Fibroblast of pulmonary artery (primary cell): ENCODE data around the gene ROBO1.

ENCODE experiments used
- DNase-seq: peaks from one replicate; pipeline ENCODE4 v3.0.0-alpha.2; 2010; ENCODE audit warnings: low read depth
- H3K4me3 ChIP-seq: replicated peaks from 2 replicates; pipeline ENCODE4 v1.5.1; 2011; ENCODE audit warnings: low read depth, mild to moderate bottlenecking, control low read depth, low read length, moderate library complexity
- CTCF ChIP-seq: IDR thresholded peaks from 2 replicates; pipeline ENCODE4 v1.5.1; 2011; ENCODE audit warnings: mild to moderate bottlenecking, control low read depth, low read length, inconsistent platforms; ENCODE audit errors: missing control alignments

The ROBO1 gene

GRCh38 chr3:79461129-79461792 is 306.5 kb downstream of the ROBO1 start:
- no peak overlapping the region for H3K4me3 ChIP-seq
- DNase-seq, result no peak
- no peak for TF ChIP-seq CTCF

GRCh38 chr3:79453600-79453999 is 314.2 kb downstream of the ROBO1 start:
- H3K4me3 ChIP-seq, result no peak overlapping the region
- no peak for DNase-seq
- TF ChIP-seq CTCF, result no peak

- no peak for DNase-seq
- no peak overlapping the region for H3K4me3 ChIP-seq
- no peak for TF ChIP-seq CTCF
These were observed 331.4 kb downstream of the ROBO1 start for GRCh38 chr3:79436387-79436786.

GRCh38 chr3:79427081-79427480 is 340.7 kb downstream of the ROBO1 start:
- no peak for DNase-seq
- TF ChIP-seq CTCF, result no peak
- no peak overlapping the region for H3K4me3 ChIP-seq

GRCh38 chr3:79424811-79425210 is 343.0 kb downstream of the ROBO1 start:
- no peak overlapping the region for H3K4me3 ChIP-seq
- TF ChIP-seq CTCF, result no peak
- DNase-seq, result no peak

GRCh38 chr3:79423417-79423816 is 344.4 kb downstream of the ROBO1 start:
- TF ChIP-seq CTCF, result no peak
- H3K4me3 ChIP-seq, result no peak overlapping the region
- no peak for DNase-seq

- no peak overlapping the region for H3K4me3 ChIP-seq
- DNase-seq, result no peak
- TF ChIP-seq CTCF, result no peak
These were observed 346.5 kb downstream of the ROBO1 start for GRCh38 chr3:79421273-79421672.
